Middle frontal gyrus (tissue), 1 donor: ENCODE results near the gene MYOM1.

Source experiments
- DNase-seq: peaks from one replicate; pipeline ENCODE4 v3.0.0-alpha.2; 2015; ENCODE audit warnings: low spot score; ENCODE audit errors: extremely low spot score

The MYOM1 gene

GRCh38 chr18:3119401-3120341 is 100.1 kb downstream of the MYOM1 start:
- DNase-seq = no peak

GRCh38 chr18:3118195-3119010 is 101.4 kb downstream of the MYOM1 start:
- no peak for DNase-seq

DNA sequence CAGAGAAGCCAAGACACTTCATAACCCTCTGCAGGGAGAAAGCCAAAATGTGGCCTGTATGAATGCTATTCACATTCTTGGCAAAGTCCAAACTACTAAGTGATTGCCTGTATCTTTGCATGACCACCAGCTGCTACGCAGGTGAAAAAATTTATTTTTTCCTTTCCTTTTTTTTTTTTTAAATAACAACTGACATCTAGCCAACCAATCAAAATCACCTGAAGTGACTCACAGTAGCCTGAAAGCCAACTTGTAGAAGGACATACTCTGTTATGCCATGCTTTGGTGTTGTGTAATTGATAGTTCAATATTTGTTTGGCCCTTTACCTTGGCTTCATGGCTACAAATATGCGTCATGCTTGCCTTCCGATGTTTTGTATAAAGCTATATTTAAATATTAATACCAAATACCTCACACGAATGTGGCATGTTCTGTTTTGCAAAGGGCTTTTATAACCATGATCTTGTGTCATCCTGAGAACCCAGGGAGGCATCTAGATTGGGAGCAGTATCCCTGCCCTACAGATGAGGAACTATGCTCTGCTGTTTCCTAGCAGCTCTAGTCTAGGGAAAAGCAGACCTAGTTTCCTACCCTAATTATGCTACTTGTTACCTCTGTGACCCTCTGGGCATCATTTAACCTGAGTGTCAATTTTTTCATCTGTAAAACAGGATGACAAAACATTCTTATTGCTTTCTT is 102.1 kb downstream of the MYOM1 start:
- no peak for DNase-seq

- DNase-seq = no peak
These were observed 104.2 kb downstream of the MYOM1 start for GRCh38 chr18:3115447-3116030.

DNA sequence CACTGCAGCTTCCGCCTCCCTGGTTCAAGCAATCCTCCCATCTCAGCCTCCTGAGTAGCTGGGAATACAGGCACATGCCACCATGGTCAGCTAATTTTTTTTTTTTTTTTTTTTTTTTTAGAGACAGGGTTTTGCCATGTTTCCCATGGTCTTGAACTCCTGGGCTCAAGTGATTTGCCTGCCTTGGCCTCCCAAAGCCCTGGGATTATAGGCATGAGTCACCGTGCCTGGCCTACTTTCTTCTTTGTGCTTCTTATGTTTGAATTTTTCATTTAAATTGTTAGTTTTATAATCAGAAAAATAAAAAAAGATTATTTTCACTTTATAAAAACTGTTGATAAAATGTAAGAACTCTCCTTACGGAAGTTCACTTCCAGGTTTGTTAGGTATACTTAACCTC is 105.3 kb downstream of the MYOM1 start:
- no peak for DNase-seq

- no peak for DNase-seq
These were observed 105.7 kb downstream of the MYOM1 start for GRCh38 chr18:3114026-3114425.

DNA sequence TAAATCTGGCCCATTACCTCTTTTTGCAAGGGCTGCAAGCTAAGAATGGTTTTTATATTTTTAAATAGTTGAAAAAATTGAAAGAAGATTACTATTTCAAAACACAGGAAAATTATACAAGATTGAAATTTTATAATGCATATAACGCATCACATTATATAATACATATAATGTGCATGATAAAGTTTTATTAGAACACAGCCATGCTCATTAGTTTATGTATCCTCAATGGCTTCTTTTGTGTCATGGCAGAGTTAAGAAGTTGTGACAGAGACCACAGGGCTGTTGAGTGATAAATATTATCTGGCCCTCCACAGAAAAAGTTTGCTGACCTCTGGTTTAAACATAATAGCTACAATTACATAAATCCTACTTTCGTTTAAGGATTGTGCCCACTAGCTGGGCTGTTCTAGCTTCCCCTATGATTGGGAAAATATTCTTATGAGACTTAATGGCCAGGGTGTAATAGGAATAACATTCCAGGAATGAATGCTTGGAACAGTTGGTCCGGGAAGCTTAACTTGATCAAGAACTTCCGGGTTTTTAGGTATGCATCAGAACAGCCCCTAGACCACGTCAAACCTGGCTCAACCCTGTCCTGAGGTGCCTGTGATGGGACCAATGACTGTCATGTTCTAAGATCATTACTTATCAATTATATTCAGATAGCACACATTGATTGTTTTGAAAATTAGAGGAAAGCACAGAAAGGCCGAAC is 108.1 kb downstream of the MYOM1 start:
- DNase-seq = no peak

GRCh38 chr18:3110034-3110752 is 109.6 kb downstream of the MYOM1 start:
- DNase-seq = no peak

- no peak for DNase-seq
These were observed 112.0 kb downstream of the MYOM1 start for GRCh38 chr18:3107740-3108151.

DNA sequence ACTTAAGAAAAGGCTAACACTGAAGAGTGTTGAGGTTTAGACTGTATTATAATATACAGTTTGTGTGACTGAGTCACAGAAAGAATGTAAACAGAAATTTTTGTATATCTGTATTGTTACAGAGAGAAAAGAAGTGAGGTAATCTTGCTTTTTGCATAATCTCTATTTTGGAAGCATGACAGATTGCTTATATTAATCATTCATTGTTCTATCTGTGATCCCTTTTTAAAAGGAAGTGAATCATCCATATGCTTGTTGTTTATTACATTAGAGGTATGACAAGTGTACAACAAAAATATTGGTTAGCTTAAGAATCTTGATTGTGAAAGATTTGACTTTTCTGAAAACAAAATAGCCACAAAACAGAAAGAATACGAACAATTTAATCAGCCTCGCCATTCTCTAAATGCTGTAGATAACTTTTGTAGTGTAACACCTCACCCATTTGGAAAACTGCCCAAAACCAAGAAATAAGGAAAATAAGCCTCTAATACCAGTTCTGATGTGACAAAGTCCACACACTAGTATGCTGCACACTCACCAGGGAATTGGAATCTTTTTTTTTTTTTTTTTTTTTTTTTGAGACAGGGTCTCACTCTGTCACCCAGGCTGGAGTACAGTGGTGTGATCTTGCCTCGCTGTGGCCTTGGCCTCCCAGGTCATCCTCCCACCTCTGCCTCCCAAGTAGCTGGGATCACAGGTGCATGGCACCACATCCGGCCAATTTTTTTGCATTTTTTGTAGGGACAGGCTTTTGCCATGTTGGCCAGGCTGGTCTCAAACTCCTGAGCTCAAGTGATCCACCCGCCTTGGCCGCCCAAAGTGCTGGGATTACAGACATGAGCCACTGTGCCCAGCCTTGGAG is 115.3 kb downstream of the MYOM1 start:
- DNase-seq = no peak

DNA sequence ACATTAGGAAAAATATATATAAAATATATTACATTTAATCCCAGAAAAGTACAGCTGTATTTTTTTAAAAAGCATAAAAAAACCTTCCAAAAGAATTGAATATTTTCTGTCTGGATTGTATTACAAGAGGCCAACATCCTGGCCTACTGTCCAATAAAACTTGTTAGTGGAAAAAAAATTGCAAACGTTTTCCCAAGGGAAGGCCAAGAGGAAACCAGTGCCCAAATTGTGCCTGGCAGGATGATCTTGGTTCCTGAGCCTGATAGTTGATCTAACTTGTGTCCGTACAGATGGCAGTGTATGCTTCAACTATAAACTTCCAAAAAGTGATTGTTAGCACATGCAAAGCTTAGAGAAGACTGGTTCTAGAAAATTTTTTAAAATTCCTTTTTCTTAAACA is 116.2 kb downstream of the MYOM1 start:
- no peak for DNase-seq

DNA sequence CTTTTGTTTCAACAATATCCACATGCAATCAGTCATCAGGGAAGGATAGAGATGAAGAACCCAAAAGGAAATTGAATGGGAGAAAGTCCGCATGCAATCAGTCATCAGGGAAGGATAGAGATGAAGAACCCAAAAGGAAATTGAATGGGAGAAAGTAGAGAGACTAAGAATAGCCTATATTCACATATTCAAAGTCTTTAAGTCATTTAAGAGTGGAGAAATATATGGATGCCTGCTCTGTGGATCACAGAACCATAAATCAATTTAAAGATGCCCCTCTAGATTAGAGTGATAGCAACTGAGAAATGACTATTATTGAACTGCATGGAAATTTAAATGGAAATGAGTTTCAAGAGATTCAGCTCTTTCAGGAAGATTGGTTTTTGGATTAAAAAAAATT is 116.8 kb downstream of the MYOM1 start:
- no peak for DNase-seq

DNA sequence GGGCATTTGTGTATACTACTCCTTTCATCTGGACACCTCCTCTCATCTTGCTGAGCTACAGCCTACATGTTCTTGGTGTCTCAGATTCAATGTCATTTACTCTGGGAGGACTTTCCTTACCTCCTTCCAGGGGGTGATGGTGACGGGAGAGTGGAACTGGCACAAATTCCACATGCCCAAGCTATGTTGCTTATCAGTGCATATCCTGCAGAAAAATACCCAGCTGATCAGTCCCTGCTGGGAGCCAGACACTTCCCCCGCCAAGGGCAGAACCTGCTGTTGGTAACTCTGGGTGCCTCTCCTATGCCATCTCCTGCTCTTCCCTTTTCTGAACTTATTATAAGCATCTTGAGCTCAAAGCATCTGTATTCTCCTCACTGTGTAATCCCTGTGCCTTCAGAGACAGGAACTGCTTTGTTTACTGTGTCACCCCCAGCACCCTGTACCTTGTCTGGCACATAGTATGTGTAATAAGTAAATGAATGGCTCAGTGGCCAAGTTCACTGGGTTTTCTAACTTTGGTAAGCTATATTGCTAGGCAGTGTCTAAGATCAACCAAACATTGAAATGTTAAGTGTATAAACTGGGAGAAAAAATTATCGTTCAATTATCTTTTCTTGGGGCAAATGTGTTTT is 119.2 kb downstream of the MYOM1 start:
- no peak for DNase-seq

- DNase-seq = no peak
These were observed 120.4 kb downstream of the MYOM1 start for GRCh38 chr18:3099327-3099726.

GRCh38 chr18:3097082-3097481 is 122.7 kb downstream of the MYOM1 start:
- DNase-seq = no peak

DNA sequence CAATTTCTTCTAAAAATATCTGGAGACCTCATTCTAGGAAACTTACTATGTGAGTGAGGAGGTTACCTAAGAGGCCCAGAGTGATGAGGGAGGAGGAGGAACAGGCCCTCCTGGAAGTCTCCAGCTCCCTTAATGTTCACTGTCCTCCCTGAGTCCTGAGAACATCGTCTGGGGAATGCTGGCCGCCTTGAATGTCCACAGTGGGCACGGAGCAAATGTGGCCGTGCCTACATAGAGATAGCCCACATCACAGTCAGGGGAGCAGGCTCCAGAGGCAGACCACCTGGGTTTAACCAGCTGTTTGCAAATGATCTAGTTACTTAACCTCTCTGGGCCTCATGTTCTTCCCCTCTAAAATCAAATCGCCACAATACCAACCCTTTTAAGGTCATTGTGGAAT is 123.8 kb downstream of the MYOM1 start:
- no peak for DNase-seq

DNA sequence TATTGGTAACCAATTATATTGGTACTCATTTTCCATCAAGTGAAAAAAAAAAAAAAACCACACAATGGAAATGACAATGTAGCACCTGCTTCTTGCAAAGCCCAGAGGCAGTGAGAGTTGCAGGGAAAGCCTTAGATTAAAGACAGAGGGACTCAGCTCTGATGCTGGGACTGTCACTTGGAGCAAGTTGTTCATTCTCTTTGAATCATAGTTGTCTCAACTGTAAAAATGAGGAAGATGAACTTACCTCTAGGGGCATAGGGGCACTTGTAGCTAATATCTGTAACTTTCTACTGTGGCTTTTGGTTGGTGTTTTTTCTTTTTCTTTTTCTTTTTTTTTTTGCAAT is 125.5 kb downstream of the MYOM1 start:
- DNase-seq = no peak

GRCh38 chr18:3093624-3094337 is 126.0 kb downstream of the MYOM1 start:
- no peak for DNase-seq
